ENCODE measurements around the gene BMPR2.
"Not testable (repeated sequence)": the region's sequence is repeated elsewhere in the genome, so short reads cannot be mapped to it uniquely, and the experiment has no call there.

BMPR2 gene

GRCh38 chr2:202542142-202542541 lies 166.0 kb downstream of the BMPR2 start:
- DNase-seq: no peak

GRCh38 chr2:202545523-202545922 lies 169.4 kb downstream of the BMPR2 start:
- DNase-seq: no peak

- no peak for DNase-seq
Observed at GRCh38 chr2:202545931-202546330, 169.8 kb downstream of the BMPR2 start.

- DNase-seq: not testable (repeated sequence)
Observed at GRCh38 chr2:202546499-202547141, 170.5 kb downstream of the BMPR2 start.

GRCh38 chr2:202548240-202548639 lies 172.1 kb downstream of the BMPR2 start:
- DNase-seq: no peak

- not testable (repeated sequence) for DNase-seq
Observed at GRCh38 chr2:202551000-202551399, 174.9 kb downstream of the BMPR2 start.

GRCh38 chr2:202555356-202555755 lies 179.2 kb downstream of the BMPR2 start:
- no peak for DNase-seq

GRCh38 chr2:202560200-202560599 lies 184.1 kb downstream of the BMPR2 start:
- DNase-seq: no peak

GRCh38 chr2:202564226-202564625 lies 188.1 kb downstream of the BMPR2 start:
- DNase-seq: no peak

GRCh38 chr2:202566286-202566685 lies 190.2 kb downstream of the BMPR2 start:
- DNase-seq: no peak

GRCh38 chr2:202574541-202574940 lies 198.4 kb downstream of the BMPR2 start:
- DNase-seq: peak; percentile 33

GRCh38 chr2:202575194-202575593 lies 199.1 kb downstream of the BMPR2 start:
- DNase-seq: peak; percentile 5

- no peak for DNase-seq
Observed at GRCh38 chr2:202577250-202578183, 201.4 kb downstream of the BMPR2 start.

- not testable (repeated sequence) for DNase-seq
Observed at GRCh38 chr2:202582846-202583245, 206.7 kb downstream of the BMPR2 start.

- no peak for DNase-seq
Observed at GRCh38 chr2:202583709-202584219, 207.6 kb downstream of the BMPR2 start.

- peak; percentile 67 for DNase-seq
Observed at GRCh38 chr2:202588647-202589581, 212.8 kb downstream of the BMPR2 start.

GRCh38 chr2:202589582-202589949 lies 213.4 kb downstream of the BMPR2 start:
- no peak for DNase-seq

GRCh38 chr2:202592566-202592965 lies 216.4 kb downstream of the BMPR2 start:
- DNase-seq: no peak

GRCh38 chr2:202599105-202599504 lies 223.0 kb downstream of the BMPR2 start:
- no peak for DNase-seq

- DNase-seq: no peak
Observed at GRCh38 chr2:202599911-202600310, 223.8 kb downstream of the BMPR2 start.

- DNase-seq: no peak
Observed at GRCh38 chr2:202604699-202605098, 228.6 kb downstream of the BMPR2 start.

- DNase-seq: no peak
Observed at GRCh38 chr2:202605174-202605573, 229.0 kb downstream of the BMPR2 start.

Measured in kidney glomerular epithelial cell (primary cell).